NT2/D1 (cell line): Measurements from ENCODE around the gene SLC7A6.

ENCODE experiments used
- SUZ12 ChIP-seq: IDR thresholded peaks from 2 replicates; pipeline ENCODE4 v1.6.1; 2011; ENCODE audit not compliant: insufficient read length, insufficient read depth; ENCODE audit errors: extremely low read depth
- YY1 ChIP-seq: IDR thresholded peaks from 2 replicates; pipeline ENCODE4 v1.6.1; 2011; ENCODE audit not compliant: insufficient read length, insufficient read depth
- ZNF274 ChIP-seq: IDR thresholded peaks from 2 replicates; pipeline ENCODE4 v1.6.1; 2011; ENCODE audit warnings: mild to moderate bottlenecking, low read depth, low read length

GRCh38 chr16:68223072-68223471 lies 41.3 kb upstream of the SLC7A6 start:
- TF ChIP-seq SUZ12 (no peak), ZNF274 (no peak), YY1 (no peak)
